GM10248 (cell line): ENCODE measurements around the gene HNRNPA3.

ENCODE experiments used
- CTCF ChIA-PET: fragments of 300-600 bp; sonication (Branson Sonifier 250); formaldehyde crosslinking; extraction: SDS; loops from one replicate; lab custom pipeline; 2021; ENCODE audit warnings: antibody characterized with exemption; lab: Yijun Ruan, JAX
- POLR2A ChIA-PET: fragments of 350-650 bp; sonication (Branson Sonifier 250); formaldehyde crosslinking; extraction: SDS; loops from one replicate; lab custom pipeline; 2020; ENCODE audit warnings: antibody characterized with exemption; lab: Yijun Ruan, JAX
- DNase-seq: peaks from one replicate; pipeline ENCODE4 v3.0.0; 2012; ENCODE audit errors: extremely low spot score
- TF ChIP-seq, protein P1 (sequence below): IDR thresholded peaks from 2 replicates; pipeline ENCODE4 v1.5.1; 2012; ENCODE audit warnings: mild to moderate bottlenecking, low read depth; ENCODE audit errors: extremely low read depth, missing control alignments, control extremely low read depth

HNRNPA3 gene

DNA sequence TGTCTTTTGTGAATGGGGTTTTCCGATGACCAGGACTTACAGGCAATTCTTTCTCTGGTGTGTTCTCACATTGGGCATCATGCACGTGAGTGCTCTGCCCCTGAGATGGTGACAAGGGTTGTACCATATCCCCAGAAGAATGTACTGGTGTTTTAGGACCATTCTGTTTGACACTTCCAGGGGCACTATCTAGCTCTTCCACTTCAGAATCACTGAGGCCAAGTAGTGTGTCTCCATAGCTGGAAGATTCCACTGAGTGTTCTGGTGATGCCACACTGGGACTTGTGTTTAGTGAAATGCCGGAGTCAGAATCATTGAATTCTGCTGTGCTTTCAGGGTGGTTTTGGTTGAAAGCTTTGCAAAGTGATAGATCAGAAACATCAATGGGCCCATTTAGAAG, 18.7 kb downstream of the HNRNPA3 start:
- TF ChIP-seq, protein P1, sequence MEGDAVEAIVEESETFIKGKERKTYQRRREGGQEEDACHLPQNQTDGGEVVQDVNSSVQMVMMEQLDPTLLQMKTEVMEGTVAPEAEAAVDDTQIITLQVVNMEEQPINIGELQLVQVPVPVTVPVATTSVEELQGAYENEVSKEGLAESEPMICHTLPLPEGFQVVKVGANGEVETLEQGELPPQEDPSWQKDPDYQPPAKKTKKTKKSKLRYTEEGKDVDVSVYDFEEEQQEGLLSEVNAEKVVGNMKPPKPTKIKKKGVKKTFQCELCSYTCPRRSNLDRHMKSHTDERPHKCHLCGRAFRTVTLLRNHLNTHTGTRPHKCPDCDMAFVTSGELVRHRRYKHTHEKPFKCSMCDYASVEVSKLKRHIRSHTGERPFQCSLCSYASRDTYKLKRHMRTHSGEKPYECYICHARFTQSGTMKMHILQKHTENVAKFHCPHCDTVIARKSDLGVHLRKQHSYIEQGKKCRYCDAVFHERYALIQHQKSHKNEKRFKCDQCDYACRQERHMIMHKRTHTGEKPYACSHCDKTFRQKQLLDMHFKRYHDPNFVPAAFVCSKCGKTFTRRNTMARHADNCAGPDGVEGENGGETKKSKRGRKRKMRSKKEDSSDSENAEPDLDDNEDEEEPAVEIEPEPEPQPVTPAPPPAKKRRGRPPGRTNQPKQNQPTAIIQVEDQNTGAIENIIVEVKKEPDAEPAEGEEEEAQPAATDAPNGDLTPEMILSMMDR, result no peak
- CTCF ChIA-PET, result interaction anchor here (0.7 to 1.8 kb wide), 9 partner anchors 10 to 184 kb away, joined by 3 to 7 read pairs (median 4); no protein-coding TSS in a partner anchor
- DNase-seq, result no peak
- POLR2A ChIA-PET, result no interaction called here

DNA sequence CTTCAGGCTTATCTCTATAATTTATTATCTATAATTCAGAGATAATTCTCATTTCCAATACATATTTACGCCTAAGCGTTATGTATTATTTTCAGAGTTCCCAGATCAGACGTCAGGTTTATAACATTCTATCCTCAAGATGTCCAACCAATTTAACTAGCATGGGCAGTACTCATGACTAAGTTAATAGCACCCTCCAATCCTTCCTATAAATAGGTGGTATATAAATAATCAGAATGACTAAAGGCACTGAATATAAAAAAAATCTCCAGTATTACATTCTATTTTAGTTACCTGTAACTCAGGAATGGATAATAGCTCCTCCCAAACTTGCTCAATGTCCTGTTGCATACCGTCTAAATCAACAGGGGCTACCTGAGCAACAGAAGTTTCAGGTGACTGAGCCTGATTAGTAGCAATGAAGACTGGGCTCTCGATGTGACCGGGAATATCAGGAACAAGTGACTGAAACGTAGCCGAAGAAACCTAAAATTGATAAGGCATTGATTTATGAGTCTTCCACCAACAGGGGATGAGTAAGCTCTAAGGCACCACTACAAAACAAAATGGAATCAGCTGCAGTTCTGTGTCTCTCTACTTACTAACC, 19.6 kb downstream of the HNRNPA3 start:
- CTCF ChIA-PET, result interaction anchor here (1.1 to 1.8 kb wide), 4 partner anchors 14 to 67 kb away, joined by 4 to 7 read pairs (median 4); no protein-coding TSS in a partner anchor
- TF ChIP-seq, protein P1, result no peak

DNA sequence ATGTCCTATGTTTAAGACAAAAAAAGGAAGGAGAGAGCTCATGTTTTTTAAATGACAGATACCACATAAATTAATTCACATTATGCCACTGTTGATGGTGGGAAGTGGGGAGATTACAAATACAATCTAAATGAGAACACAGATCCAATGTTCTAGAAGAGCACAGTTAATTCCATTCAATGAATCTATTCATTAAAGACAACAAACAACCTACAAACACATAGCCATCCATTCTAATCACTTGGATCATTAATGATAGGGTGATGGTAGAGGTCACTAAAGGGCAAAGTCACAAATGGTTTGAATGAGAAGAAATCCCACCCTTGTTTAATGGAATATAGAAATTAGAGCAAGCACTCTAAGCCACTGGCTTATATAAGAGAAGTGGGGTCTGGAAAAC, 21.7 kb downstream of the HNRNPA3 start:
- TF ChIP-seq, protein P1, result no peak
- ChIA-PET CTCF (interaction anchor here (0.9 to 1.6 kb wide), 3 partner anchors 9 to 30 kb away, joined by 4 to 7 read pairs (median 5); partner anchors contain the start of gene NFE2L2), POLR2A (no interaction called here)
- no peak for DNase-seq

More for the DNA sequence above, 19.6 kb downstream of the HNRNPA3 start:
- no peak for DNase-seq
- POLR2A ChIA-PET, result no interaction called here

DNA sequence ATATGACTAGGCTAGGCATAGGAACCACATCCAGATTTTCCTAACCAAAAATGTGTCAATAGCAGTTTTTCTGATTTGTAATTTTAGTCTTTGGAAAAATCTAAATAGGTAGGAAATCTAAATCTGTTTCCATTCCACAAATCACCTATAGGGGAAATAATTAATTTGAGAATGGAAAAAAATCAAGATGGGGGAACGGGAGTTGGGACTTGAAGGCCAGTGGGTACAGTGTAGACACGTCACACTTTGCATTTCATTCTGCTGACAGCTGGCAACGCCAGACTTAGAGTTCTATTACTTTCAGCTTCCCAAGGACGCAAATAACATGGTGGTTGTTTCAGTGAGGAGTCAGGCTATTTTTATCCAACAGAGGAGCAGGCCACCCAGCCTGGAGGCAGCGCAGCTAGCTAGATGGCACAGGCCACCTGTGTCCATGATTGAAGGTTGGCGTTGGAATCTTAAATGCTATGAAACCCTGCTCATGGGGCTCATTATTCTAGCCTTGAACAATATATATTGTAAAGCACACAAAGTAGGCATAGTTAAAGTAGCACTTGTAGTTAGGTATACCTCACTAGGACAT, 23.4 kb downstream of the HNRNPA3 start:
- no peak for DNase-seq
- ChIA-PET CTCF (interaction anchor here (0.9 to 1.5 kb wide), 3 partner anchors 10 to 17 kb away, joined by 3 read pairs; no protein-coding TSS in a partner anchor), POLR2A (interaction anchor here (0.7 to 1.2 kb wide), 2 partner anchors 12 to 38 kb away, joined by 3 to 4 read pairs; no protein-coding TSS in a partner anchor)
- TF ChIP-seq, protein P1, result no peak

DNA sequence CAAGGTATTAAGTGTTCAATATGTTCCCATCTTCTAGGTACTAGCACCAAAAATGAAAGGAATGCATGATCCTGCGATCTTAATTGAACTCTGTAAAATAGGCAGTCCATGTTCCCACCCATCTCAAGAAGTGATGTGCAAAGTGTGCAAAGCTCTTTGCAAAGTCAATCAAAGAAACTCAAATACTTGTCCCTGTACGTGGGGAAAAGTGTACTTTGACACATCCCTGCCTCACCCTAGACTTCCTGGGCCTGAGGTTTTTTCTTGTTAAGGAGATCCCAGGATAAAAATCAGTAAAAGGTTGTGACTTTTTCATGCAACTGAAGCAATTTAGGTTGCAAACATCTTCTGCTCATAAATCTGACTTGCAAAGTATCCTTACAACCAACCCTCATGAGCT, 25.3 kb downstream of the HNRNPA3 start:
- TF ChIP-seq, protein P1, result no peak
- ChIA-PET CTCF (interaction anchor here (0.7 to 1.6 kb wide), 8 partner anchors 10 to 76 kb away, joined by 3 to 4 read pairs (median 3); no protein-coding TSS in a partner anchor), POLR2A (interaction anchor here (1.1 kb wide), 1 partner anchor 25 kb away, joined by 4 read pairs; the partner anchor contains the start of gene HNRNPA3)
- DNase-seq, result no peak

DNA sequence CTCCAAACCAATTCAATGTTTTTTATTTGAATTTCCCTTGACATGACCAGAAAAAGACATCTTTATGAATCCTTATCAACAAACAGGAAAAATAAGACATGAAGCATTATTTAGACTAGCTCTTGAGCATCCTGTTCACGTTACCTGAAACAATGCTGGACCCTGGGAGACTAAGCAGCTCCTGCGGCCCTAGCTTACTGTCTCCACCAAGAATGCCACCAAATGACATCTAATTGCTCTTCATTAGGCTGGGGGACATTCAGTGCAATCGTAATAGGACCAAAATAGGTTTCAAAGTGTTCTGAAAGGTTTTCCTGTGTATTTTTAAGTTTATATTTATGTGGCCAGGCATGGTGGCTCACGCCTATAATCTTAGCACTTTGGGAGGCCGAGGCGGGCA, 26.5 kb downstream of the HNRNPA3 start:
- DNase-seq, result no peak
- TF ChIP-seq, protein P1, result no peak
- POLR2A ChIA-PET, result interaction anchor here (0.5 to 1.1 kb wide), 5 partner anchors 9 to 1204 kb away, joined by 3 to 6 read pairs (median 4); partner anchors contain the start of gene HNRNPA3
- CTCF ChIA-PET, result interaction anchor here (0.6 to 2.4 kb wide), 5 partner anchors 19 to 50 kb away, joined by 3 to 22 read pairs (median 3); partner anchors contain the start of gene NFE2L2
